H1 (cell line): ENCODE results near the gene LRP3. TPM values are rescaled to one million over a fixed set of nuclear protein-coding genes. Genes with fewer than 3 reads are reported as not detected.

Experiments used
- CTCF ChIA-PET: fragments of 300-600 bp; sonication (Branson Sonifier 250); formaldehyde crosslinking; loops from one replicate; lab custom pipeline; 2021; ENCODE audit not compliant: partially characterized antibody; lab: Charles Lee
- POLR2A ChIA-PET: fragments of 300-600 bp; sonication (Branson Sonifier 250); formaldehyde crosslinking; loops from one replicate; lab custom pipeline; 2021; ENCODE audit warnings: inconsistent platforms; ENCODE audit not compliant: partially characterized antibody; lab: Charles Lee
- DNase-seq, 2 experiments: peaks; one replicate each; pipeline versions ENCODE4 v3.0.0 to v3.0.0-alpha.2; 2010 to 2022; ENCODE audit warnings: low spot score in 2 of 2, low read depth in 1 of 2, mixed read lengths in 1 of 2
- FAIRE-seq: peaks from 2 replicates; lab custom pipeline; 2011; peaks lifted over from hg19 to GRCh38; lab: Jason Lieb, UNC
- H2AFZ ChIP-seq: 2 replicates; pipeline ENCODE4 v1.8.1; 2012; ENCODE audit warnings: low read length, inconsistent platforms
- H2AK5ac ChIP-seq: 2 replicates; pipeline ENCODE4 v1.6.1; 2013; ENCODE audit warnings: low read depth, low read length
- H2BK120ac ChIP-seq: replicated peaks from 2 replicates; pipeline ENCODE3; 2013; ENCODE audit warnings: low read depth, low read length, inconsistent platforms
- H2BK12ac ChIP-seq: 2 replicates; pipeline ENCODE4 v1.6.1; 2013; ENCODE audit warnings: low read depth, low read length
- H2BK15ac ChIP-seq: 2 replicates; pipeline ENCODE4 v1.6.1; 2013; ENCODE audit warnings: low read length
- H2BK20ac ChIP-seq: 2 replicates; pipeline ENCODE4 v1.6.1; 2013; ENCODE audit warnings: low read length
- H2BK5ac ChIP-seq: 2 replicates; pipeline ENCODE4 v1.6.1; 2013; ENCODE audit warnings: low read depth, low read length
- H3K14ac ChIP-seq: 2 replicates; pipeline ENCODE4 v1.6.1; 2013; ENCODE audit warnings: inconsistent platforms; ENCODE audit not compliant: insufficient read length
- H3K18ac ChIP-seq: 2 replicates; pipeline ENCODE4 v1.6.1; 2013; ENCODE audit warnings: low read length; ENCODE audit errors: extremely low read depth
- H3K23ac ChIP-seq: 2 replicates; pipeline ENCODE4 v1.6.1; 2013; ENCODE audit warnings: inconsistent platforms; ENCODE audit not compliant: insufficient read length
- H3K23me2 ChIP-seq: 2 replicates; pipeline ENCODE4 v1.6.1; 2013; ENCODE audit warnings: low read depth, low read length
- H3K27ac ChIP-seq: 2 replicates; pipeline ENCODE4 v1.6.1; 2011; ENCODE audit warnings: low read depth, low read length, inconsistent platforms
- H3K27me3 ChIP-seq, 4 experiments: replicated peaks in 1 of 4; 1 replicate in 1 of 4; 2 replicates in 3 of 4; pipeline versions ENCODE4 v1.6.1 to v1.8.1; 2011 to 2013; ENCODE audit warnings: low read length in 3 of 4, mild to moderate bottlenecking in 3 of 4, inconsistent platforms in 2 of 4, mixed read lengths in 2 of 4, moderate library complexity in 1 of 4; ENCODE audit not compliant: control insufficient read depth in 3 of 4, insufficient read depth in 3 of 4; ENCODE audit errors: extremely low read depth in 1 of 4
- H3K36me3 ChIP-seq, 4 experiments: 2 replicates each; pipeline versions ENCODE4 v1.6.1 to v1.8.1; 2011 to 2013; ENCODE audit warnings: mild to moderate bottlenecking in 4 of 4, low read length in 3 of 4, moderate library complexity in 2 of 4, control low read depth in 1 of 4, inconsistent platforms in 1 of 4; ENCODE audit not compliant: insufficient read depth in 4 of 4, control insufficient read depth in 2 of 4
- H3K4ac ChIP-seq: replicated peaks from 2 replicates; pipeline ENCODE3; 2013; ENCODE audit warnings: low read length, low read depth, mixed read lengths, inconsistent platforms; ENCODE audit not compliant: insufficient read length
- H3K4me1 ChIP-seq, 4 experiments: replicated peaks in 1 of 4; 1 replicate in 1 of 4; 2 replicates in 3 of 4; pipeline versions ENCODE4 v1.6.1 to v1.8.1; 2011 to 2013; ENCODE audit warnings: low read length in 3 of 4, inconsistent platforms in 2 of 4, mixed read lengths in 1 of 4; ENCODE audit not compliant: insufficient read depth in 4 of 4, control insufficient read depth in 3 of 4
- H3K4me2 ChIP-seq, 2 experiments: 2 replicates each; pipeline versions ENCODE4 v1.6.1 to v1.8.1; 2011 to 2013; ENCODE audit warnings: low read depth in 2 of 2, low read length in 2 of 2, control low read depth in 1 of 2, inconsistent platforms in 1 of 2, mild to moderate bottlenecking in 1 of 2; ENCODE audit not compliant: insufficient read depth in 1 of 2
- H3K4me3 ChIP-seq, 4 experiments: fragments of 200-600, 300-600 bp in 1 of 4; sonication (generic), shearing (Covaris generic), sonication (Bioruptor Twin) in 1 of 4; 2 replicates each; pipeline versions ENCODE4 v1.5.1 to v1.8.1; 2011 to 2016; ENCODE audit warnings: low read length in 4 of 4, low read depth in 3 of 4, control low read depth in 2 of 4, inconsistent platforms in 2 of 4, mild to moderate bottlenecking in 2 of 4, mixed read lengths in 1 of 4, moderate library complexity in 1 of 4; ENCODE audit not compliant: insufficient read depth in 2 of 4; ENCODE audit errors: extremely low read depth in 1 of 4
- H3K56ac ChIP-seq: replicated peaks from 2 replicates; pipeline ENCODE3; 2013; ENCODE audit warnings: low read depth, mild to moderate bottlenecking, mixed read lengths, low read length, inconsistent platforms; ENCODE audit not compliant: insufficient read length
- H3K79me1 ChIP-seq: 2 replicates; pipeline ENCODE4 v1.6.1; 2013; ENCODE audit warnings: low read depth, low read length, control low read depth
- H3K79me2 ChIP-seq, 2 experiments: 2 replicates each; pipeline versions ENCODE4 v1.6.1 to v1.8.1; 2012 to 2013; ENCODE audit warnings: low read length in 2 of 2, mild to moderate bottlenecking in 2 of 2, inconsistent platforms in 1 of 2; ENCODE audit not compliant: insufficient read depth in 2 of 2, control insufficient read depth in 1 of 2
- H3K9ac ChIP-seq, 4 experiments: replicated peaks in 1 of 4; 1 replicate in 1 of 4; 2 replicates in 3 of 4; pipeline versions ENCODE4 v1.6.1 to v1.8.1; 2011 to 2013; ENCODE audit warnings: low read depth in 3 of 4, low read length in 3 of 4, control low read depth in 2 of 4, mild to moderate bottlenecking in 2 of 4, moderate library complexity in 2 of 4, inconsistent platforms in 1 of 4; ENCODE audit errors: extremely low read depth in 1 of 4
- H3K9me3 ChIP-seq, 2 experiments: 2 replicates each; pipeline versions ENCODE4 v1.6.1 to v1.8.1; 2012 to 2013; ENCODE audit warnings: mild to moderate bottlenecking in 2 of 2, moderate library complexity in 2 of 2, control low read depth in 1 of 2, inconsistent platforms in 1 of 2, low read depth in 1 of 2, low read length in 1 of 2, mixed read lengths in 1 of 2; ENCODE audit not compliant: insufficient read depth in 2 of 2
- H4K20me1 ChIP-seq, 2 experiments: replicated peaks in 1 of 2; 2 replicates each; pipeline versions ENCODE3 to v1.8.1; 2011 to 2013; ENCODE audit warnings: inconsistent platforms in 2 of 2, low read length in 2 of 2, mild to moderate bottlenecking in 1 of 2; ENCODE audit not compliant: insufficient read depth in 2 of 2, control insufficient read depth in 1 of 2
- H4K5ac ChIP-seq: 2 replicates; pipeline ENCODE4 v1.6.1; 2013; ENCODE audit warnings: low read length, low read depth, mixed read lengths, inconsistent platforms; ENCODE audit not compliant: insufficient read length
- H4K8ac ChIP-seq: 2 replicates; pipeline ENCODE4 v1.8.0; 2013; ENCODE audit warnings: mild to moderate bottlenecking, moderate library complexity, low read length, inconsistent platforms; ENCODE audit not compliant: insufficient read depth; ENCODE audit errors: extremely low read depth
- H4K91ac ChIP-seq: replicated peaks from 2 replicates; pipeline ENCODE3; 2013; ENCODE audit warnings: low read length, mixed read lengths, inconsistent platforms; ENCODE audit not compliant: insufficient read length
- WGBS, 2 experiments: shearing (Covaris generic) in 1 of 2; methylation state at CpG; one replicate each; pipeline versions ENCODE4 v1.1.6 to v1.1.7; 2013 to 2015; ENCODE audit warnings: low lambda C conversion rate in 2 of 2, mixed read lengths in 2 of 2, inconsistent platforms in 1 of 2, low coverage in 1 of 2, missing lambda C conversion rate in 1 of 2; ENCODE audit not compliant: insufficient replicate concordance in 2 of 2, insufficient coverage in 1 of 2, insufficient read length in 1 of 2; ENCODE audit errors: extremely low coverage in 1 of 2, missing lambda C conversion rate in 1 of 2; 5-methylcytosine and 5-hydroxymethylcytosine counted together
- polyA plus RNA-seq, 7 experiments: library from polyadenylated mRNA; depleted of rRNA in 3 of 7; stranded (reverse) in 5 of 7; unstranded in 2 of 7; fragments of >200 nt in 5 of 7; fragments of 200-250 nt in 2 of 7; gene quantifications; 1 replicate in 5 of 7; 2 replicates in 1 of 7; 4 replicates in 1 of 7; pipeline versions ENCODE4 v1.2.1 to v1.2.3, GENCODE V29; 2011 to 2013; ENCODE audit warnings: missing spikeins in 2 of 7, mixed read lengths in 2 of 7
- total RNA-seq: library from RNA; stranded (reverse); fragmentation: NEBNext Ultra II Directional; extraction: Animal tissue kit (Norgen Biotek cat#: 25700); gene quantifications from 2 replicates; pipeline ENCODE4 v1.2.1, GENCODE V29; 2021

The LRP3 gene
- total and polyA plus RNA-seq, 2 of the 8 experiments (the other 6 are each of a cell fraction or from before 2014, with no cell fraction given) = 30.3 to 33.7 TPM

DNA sequence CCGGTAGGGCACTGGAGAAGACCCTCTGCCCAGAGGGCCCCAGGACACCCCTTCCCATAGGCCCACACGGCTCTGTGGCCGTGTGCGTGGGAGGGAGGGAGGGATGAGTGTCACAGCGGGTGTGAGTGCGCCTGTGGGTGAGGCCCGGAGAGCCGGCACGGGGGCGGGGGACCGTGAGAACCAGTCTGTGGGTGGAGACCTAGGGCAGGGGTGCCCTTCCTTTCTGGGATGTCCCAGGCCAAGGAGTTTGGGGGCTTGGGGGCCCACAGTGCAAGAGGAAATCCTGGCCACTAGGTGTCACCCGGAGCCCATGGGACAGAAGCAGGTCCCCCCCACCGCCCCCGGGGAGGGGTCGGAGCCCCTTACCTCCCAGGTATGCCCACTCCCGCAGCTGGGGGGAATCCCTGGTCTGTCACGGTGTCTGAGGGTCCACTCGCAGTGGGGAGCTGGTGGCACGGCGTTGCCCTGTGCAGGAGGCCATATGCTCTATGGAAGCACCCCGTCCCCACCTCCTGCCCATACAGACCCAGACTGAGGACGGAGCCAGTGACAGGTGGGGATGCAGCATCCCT lies 47.5 kb downstream of the LRP3 start:
- CTCF ChIA-PET = interaction anchor here (0.6 to 15.1 kb wide), 19 partner anchors 12 to 787 kb away, joined by 3 to 426 read pairs (median 4); partner anchors contain the start of gene CEBPA

More for the DNA sequence above, 47.5 kb downstream of the LRP3 start:
- Histone ChIP-seq H2AK5ac (no peak overlapping the region), H3K27ac (no peak overlapping the region), H2BK20ac (no peak overlapping the region), H3K36me3 (no peaks in the 10 kb centered on the region), H3K4me1 (no peaks in the 10 kb centered on the region), H4K5ac (no peak overlapping the region), H3K9ac (no peak overlapping the region), H2BK12ac (no peak overlapping the region), H3K79me1 (peaks cover 2% of the 10 kb centered on the region; the same call in 1 of the 2 replicates), H3K23me2 (no peaks in the 10 kb centered on the region), H4K8ac (peak overlapping the region; percentile 35; the same call in 1 of the 2 replicates), H3K14ac (no peak overlapping the region), H2BK120ac (no peak overlapping the region), H2BK15ac (no peak overlapping the region), H3K56ac (no peak overlapping the region), H3K27me3 (no peaks in the 10 kb centered on the region; a peak in 1 of 7 replicates), H3K4me2 (no peak overlapping the region), H3K9me3 (peaks cover 10% of the 10 kb centered on the region in 2 experiments; a peak in 3 of 4 replicates), H3K4me3 (no peak overlapping the region), H4K91ac (no peak overlapping the region), H3K4ac (no peak overlapping the region), H3K23ac (no peak overlapping the region), H2BK5ac (no peak overlapping the region), H3K79me2 (no peaks in the 10 kb centered on the region), H4K20me1 (no peaks in the 10 kb centered on the region), H3K18ac (no peak overlapping the region), H2AFZ (no peak overlapping the region)
- DNase-seq (peak in 1 of 2 experiments; percentile 72), FAIRE-seq (no peak)
- WGBS, 2 experiments = 43% methylated on average over 9 of the region's 22 CpGs; no CpG with 5 or more reads in 1 of the 2 experiments
- POLR2A ChIA-PET = interaction anchor here (0.7 to 3.5 kb wide), 4 partner anchors 61 to 166 kb away, joined by 3 to 11 read pairs (median 6); partner anchors contain the start of genes CEBPA and CEBPG
